Neural progenitor cell (in vitro differentiated cells): ENCODE data around the gene FAM124A.

Experiments used
- CTCF ChIP-seq: fragments of 200-600 bp; sonication (generic); IDR thresholded peaks from 2 replicates; pipeline ENCODE4 v1.5.1; 2017; ENCODE audit warnings: antibody characterized with exemption, mild to moderate bottlenecking
- EZH2 ChIP-seq: fragments of 200-600 bp; sonication (generic); IDR thresholded peaks from 2 replicates; pipeline ENCODE4 v1.6.1; 2017; ENCODE audit warnings: antibody characterized with exemption, mild to moderate bottlenecking, moderate library complexity
- EZH2phosphoT487 ChIP-seq: fragments of 200-600 bp; sonication (generic); IDR thresholded peaks from 2 replicates; pipeline ENCODE4 v1.6.1; 2017; ENCODE audit warnings: antibody characterized with exemption

DNA sequence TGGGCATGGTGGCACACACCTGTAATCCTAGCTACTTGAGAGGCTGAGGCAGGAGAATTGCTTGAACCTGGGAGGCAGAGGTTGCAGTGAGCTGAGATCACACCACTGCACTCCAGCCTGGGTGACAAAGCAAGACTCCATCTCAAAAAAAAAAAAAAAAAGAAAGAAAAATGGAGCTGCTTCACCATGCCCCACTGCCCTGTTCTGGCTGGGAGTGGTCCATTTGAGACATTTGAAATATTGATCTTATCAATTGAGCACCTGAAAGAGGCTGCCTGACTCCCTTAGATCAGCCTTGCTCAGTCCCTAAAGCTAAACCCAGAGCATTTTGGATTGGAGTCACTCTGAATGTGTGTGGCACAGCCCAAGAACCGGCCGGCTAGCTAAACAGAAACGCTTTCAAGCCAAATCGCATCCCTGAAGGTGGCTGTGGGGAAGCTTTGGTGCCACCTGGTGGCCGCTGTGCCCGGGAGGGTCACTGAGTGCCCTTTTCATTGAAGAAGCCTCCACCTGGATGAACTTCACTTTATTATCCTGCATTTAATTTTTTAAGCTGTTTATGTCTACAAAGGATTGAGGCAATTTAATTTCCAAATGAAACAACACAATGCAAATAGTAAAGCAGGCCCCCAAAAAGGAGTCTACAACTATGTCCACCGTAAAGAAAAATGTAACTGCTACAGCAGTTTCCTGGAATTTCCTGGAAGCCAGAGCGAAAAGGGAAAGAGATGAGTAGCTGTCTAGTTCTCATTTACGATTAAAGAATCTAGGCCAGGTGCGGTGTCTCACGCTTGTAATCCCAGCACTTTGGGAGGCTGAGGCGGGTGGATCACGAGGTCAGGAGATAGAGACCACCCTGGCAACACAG is 64.2 kb downstream of the FAM124A start:
- TF ChIP-seq CTCF (peak; percentile 99), EZH2phosphoT487 (no peak), EZH2 (no peak)
